GM19099 (cell line): ENCODE measurements around the gene CKMT1B.
"Not testable (repeated sequence)": the region's sequence is repeated elsewhere in the genome, so short reads cannot be mapped to it uniquely, and the experiment has no call there.

ENCODE experiments used
- POLR2A ChIP-seq: IDR thresholded peaks from 3 replicates; pipeline ENCODE4 v1.6.1; 2011; ENCODE audit warnings: low read depth; ENCODE audit not compliant: insufficient read length; ENCODE audit errors: extremely low read depth

CKMT1B gene

DNA sequence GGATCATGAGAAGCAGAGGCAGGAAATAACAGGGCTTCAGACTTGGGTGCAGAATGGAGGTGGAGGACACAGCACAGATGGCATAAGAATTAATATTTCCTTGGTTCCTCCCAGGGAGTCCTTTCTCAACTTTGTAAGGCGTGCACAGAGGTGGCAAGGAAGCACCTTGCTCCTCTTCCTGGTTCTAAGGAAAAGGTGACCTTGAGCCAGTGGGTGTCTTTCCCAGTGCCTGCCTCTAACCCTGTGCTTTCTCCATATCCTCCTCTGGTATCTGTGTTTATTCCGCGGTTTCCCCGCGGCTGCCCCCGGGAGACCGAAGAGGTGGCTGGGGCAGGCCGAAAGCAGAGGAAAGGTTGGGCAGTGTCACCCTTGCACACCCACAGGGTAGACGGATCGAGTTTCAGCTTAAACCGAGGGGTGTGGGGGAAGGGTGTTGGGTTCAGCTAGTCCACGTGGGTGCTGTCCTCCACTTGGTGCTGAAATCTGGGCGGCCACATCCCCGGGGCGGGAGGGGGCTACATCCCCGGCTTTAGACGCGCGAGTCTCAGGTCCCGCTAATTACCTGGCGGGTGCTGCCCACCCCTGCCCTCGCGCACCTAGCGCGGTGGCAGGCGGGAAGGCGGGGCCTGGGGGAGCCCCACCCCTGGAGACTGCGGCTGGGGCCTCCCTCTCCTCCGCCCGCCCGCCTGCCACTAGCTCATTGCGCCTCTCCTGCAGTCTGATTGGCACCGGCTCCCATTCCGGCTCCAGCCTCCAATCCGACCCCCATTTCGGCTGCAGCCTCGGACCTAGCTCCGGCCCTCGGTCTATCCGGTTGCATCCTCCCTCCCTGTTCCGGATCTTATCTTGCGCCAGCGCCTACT lies at the start of gene CKMT1B:
Gene CKMT1B, plus strand, starts transcription at position 700 of the 863 bp plus-strand sequence. CDS start 192 bp downstream, outside the sequence.
- not testable (repeated sequence) for TF ChIP-seq POLR2A

DNA sequence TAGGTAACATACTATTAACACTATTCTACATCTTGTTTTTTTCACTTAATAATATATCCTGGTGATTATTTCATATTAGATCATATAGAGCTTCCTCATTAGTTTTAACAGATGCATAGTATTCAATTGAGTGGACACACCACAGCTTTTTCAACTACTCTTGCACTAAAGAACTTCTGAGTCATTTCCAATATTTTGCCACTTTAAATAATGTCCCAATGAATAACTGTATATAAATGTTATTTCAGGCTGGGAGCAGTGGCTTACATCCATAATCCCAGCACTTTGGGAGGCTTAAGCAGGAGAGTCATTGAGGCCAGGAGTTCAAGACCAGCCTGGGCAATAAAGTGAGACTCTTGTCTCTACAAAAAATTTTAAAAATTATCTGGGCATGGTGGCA lies 49.6 kb upstream of the CKMT1B start:
- TF ChIP-seq POLR2A = no peak

DNA sequence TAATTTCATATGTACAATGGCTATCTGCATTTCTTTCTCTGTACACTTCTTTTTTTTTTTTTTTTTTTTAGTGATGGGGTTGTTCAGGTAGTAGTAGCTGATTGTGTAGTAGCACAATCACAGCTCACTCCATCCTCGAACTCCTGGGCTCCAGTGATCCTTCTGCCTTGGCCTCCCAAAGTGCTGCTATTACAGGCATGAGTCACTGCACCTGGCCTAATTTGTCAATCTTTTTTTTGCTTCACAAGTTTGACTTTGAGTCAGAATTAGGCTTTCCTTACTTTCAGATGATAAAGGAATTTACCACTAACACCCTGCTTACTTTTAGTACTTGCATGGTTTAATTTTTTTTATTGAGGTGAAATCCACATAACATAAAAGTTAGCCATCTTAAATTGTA lies 48.4 kb upstream of the CKMT1B start:
- no peak for TF ChIP-seq POLR2A

DNA sequence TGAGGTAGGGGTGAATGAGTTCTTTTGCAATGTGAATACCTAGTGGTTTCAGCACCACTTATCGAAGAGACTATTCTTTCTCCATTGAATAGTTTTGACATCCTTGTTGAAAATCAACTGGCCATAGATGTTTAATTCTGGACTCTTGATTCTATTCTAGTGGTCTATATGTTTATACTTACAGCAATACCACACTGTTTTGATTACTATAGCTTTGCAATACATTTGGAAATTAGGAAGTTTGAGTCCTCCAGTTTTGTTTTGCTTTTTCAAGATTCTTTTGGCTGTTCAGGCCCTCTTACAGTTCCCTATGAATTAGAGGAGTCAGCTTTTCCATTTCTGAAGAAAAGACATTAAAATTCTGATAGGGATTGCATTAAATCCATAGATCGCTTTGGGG lies 46.3 kb upstream of the CKMT1B start:
- no peak for TF ChIP-seq POLR2A

DNA sequence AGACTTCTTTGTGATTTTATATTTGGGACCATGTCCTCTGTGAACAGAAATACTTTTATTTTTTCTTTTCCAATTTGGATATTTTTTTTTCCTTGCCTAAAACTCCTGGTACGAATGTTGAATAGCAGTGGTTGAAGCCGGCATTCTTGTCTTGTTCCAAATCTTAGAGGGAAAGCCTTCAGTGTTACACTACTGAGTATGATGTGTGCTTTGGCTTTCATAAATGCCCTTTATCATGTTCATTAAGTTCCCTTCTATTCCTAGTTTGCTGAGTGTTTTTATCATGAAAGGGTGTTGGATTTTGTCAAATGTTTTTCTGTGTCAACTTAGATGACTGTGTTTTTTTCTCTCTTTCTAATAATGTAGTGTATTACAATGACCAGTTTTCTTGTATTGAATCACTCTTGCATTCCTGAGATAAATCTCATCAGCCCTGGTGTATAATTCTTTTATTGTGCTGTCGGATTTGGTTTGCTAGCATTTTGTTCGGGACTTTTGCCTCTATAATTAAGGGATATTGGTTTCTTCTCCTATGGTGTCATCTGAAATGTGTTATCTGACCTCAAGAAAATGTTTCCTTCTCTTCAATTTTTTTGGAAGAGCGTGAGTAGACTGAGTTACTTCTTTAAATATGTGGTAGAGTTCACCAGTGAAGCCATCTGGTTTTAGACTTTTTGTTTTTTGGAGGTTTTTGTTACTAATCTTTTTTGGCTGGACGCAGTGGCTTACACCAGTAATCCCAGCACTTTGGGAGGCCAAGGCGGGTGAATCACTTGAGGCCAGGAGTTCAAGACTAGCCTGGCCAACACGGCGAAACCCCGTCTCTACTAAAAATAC lies 43.1 kb upstream of the CKMT1B start:
- no peak for TF ChIP-seq POLR2A

DNA sequence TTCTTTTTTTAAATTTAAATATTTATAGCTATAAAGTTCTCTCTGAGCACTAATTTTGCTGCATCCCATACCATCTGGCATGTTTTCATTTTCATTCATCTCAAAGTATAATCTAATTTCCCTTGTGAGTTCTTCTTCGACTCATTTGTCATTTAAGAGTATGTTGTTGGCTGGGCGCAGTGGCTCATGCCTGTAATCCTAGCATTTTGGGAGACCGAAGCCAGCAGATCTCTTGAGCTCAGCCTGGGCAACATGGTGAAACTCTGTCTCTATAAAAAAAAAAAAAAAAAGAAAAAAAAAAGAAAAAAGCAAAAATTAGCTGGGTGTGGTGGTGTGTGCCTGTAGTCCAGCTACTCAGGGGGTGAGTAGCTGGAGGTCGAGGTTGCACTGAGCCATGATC lies 41.6 kb upstream of the CKMT1B start:
- TF ChIP-seq POLR2A = no peak

DNA sequence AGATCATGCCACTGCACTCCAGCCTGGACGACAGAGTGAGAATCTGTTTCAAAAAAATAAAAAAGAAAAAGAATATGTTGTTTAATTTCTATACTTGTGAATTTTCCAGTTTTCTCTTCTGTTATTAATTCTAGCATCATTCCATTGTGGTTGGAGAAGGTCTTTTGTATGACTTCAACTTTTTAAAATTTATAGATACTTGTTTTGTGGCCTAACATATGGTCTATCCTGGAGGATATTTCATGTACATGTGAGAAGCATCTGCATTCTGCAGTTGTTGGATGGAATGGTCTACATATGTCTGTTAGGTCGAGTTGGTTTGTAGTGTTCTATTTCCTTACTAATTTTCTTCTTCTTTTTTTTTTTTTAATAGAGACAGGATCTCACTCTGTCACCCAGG lies 40.8 kb upstream of the CKMT1B start:
- TF ChIP-seq POLR2A = no peak

DNA sequence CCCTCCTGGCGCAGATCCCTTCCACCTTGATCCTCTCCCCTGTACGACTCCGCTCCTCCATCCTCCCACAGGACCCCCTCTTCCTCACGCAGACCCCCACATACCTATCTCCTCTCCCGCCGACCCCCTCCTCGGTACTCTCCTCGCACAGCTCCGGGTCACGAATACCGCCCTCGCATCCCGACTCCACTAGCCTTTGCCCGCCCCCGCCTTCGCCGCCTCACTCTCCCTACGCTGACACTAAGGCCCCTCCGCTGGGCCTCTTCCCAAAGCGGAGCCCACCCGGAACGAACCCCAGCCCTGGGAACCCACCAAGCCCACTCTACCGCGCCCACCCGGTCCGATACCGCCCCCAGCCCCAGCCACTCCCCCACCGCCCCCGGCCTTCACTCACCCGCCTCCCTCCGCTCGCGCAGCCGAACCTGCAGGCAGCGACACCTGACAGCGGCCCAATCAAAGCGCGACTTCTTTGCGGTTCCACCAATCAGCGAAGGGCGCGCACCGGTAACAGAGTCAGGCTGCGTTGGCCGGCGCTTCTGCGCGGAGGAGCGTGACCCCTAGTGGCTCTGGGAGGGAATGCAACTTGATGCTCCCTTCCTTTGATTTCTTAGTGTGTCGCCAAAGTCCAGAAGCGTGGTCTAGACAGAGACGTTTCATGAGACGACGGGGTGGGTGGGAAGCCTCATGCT lies 3.9 kb upstream of the CKMT1B start, which contains the start of gene PPIP5K1:
Gene PPIP5K1, minus strand, starts transcription at position 431 of the 689 bp plus-strand sequence. CDS start 5,704 bp downstream, outside the sequence.
- not testable (repeated sequence) for TF ChIP-seq POLR2A

DNA sequence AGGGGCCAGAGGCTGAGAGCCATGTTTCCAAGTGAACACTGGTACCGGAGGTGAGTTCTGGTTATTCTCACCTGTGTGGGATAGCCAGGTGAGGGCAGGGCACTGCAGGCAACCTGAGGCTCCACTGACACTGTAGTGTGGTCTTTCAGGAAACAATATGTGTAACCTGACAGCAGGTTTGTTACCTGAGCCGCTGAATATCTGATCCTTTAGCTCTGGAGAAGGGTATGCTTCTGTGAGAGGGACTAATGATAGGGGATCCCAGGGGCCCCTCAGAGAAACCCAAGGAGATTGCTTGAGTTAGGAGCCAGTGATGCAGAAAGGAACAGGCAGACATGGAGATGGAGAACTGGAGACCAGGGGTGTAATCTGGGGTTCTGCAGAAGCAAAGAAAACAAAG lies 24.9 kb downstream of the CKMT1B start, which contains the start of gene STRC:
Gene STRC, minus strand, starts transcription at position 101 of the 400 bp plus-strand sequence. Its CDS starts 78 bp downstream, at position 23.
- not testable (repeated sequence) for TF ChIP-seq POLR2A

DNA sequence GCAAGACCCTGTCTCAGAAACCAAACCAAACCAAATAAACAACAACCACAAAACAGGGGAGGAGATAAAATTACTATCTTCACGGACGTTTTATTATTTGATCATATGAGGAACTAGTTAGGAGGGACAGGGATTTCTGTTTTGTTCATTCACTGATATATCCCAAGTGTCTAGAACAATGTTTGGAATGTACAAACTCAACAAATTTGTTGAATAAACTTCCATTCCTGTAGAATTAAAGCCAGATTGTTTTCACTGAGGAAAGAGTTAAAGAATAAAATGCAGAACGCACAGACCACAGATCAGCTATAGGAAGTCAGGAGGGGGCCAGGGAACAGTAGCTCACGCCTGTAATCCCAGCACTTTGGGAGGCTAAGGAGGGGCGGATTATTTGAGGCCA lies 31.3 kb downstream of the CKMT1B start:
- no peak for TF ChIP-seq POLR2A
